ENCODE measurements around the gene CCNG1. TPM values are rescaled to one million over a fixed set of nuclear protein-coding genes. Genes with fewer than 3 reads are reported as not detected.
"Not testable (repeated sequence)": the region's sequence is repeated elsewhere in the genome, so short reads cannot be mapped to it uniquely, and the experiment has no call there.

Gene CCNG1, protein sequence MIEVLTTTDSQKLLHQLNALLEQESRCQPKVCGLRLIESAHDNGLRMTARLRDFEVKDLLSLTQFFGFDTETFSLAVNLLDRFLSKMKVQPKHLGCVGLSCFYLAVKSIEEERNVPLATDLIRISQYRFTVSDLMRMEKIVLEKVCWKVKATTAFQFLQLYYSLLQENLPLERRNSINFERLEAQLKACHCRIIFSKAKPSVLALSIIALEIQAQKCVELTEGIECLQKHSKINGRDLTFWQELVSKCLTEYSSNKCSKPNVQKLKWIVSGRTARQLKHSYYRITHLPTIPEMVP
- total RNA-seq (100 to 1,000 TPM; 120 to 162 TPM), polyA plus RNA-seq (ENCODE audit: insufficient read length in 2 of 2) (10 to 100 TPM; 71.7 to 72.6 TPM)
- long read RNA-seq, donor 1, transcript CCNG1-201 (7 exons, 2,458 nt): major isoform, 20 of 23 reads
- long read RNA-seq, donor 1, partial matches to known transcripts: 0 of 23 reads
- long read RNA-seq, donor 1, other reads (novel, unspliced or antisense): 0 of 23 reads
- long read RNA-seq, donor 2, transcript CCNG1-201 (7 exons, 2,458 nt): major isoform, 9 of 12 reads
- long read RNA-seq, donor 2, partial matches to known transcripts: 0 of 12 reads
- long read RNA-seq, donor 2, other reads (novel, unspliced or antisense): 0 of 12 reads
- long read RNA-seq, donor 3, transcript CCNG1-201 (7 exons, 2,458 nt): major isoform, 6 of 10 reads
- long read RNA-seq, donor 3, partial matches to known transcripts: 0 of 10 reads
- long read RNA-seq, donor 3, other reads (novel, unspliced or antisense): 0 of 10 reads
- long read RNA-seq, donor 4, transcript CCNG1-201 (7 exons, 2,458 nt): major isoform, 16 of 28 reads
- long read RNA-seq, donor 4, partial matches to known transcripts: 5 of 28 reads
- long read RNA-seq, donor 4, other reads (novel, unspliced or antisense): 0 of 28 reads

DNA sequence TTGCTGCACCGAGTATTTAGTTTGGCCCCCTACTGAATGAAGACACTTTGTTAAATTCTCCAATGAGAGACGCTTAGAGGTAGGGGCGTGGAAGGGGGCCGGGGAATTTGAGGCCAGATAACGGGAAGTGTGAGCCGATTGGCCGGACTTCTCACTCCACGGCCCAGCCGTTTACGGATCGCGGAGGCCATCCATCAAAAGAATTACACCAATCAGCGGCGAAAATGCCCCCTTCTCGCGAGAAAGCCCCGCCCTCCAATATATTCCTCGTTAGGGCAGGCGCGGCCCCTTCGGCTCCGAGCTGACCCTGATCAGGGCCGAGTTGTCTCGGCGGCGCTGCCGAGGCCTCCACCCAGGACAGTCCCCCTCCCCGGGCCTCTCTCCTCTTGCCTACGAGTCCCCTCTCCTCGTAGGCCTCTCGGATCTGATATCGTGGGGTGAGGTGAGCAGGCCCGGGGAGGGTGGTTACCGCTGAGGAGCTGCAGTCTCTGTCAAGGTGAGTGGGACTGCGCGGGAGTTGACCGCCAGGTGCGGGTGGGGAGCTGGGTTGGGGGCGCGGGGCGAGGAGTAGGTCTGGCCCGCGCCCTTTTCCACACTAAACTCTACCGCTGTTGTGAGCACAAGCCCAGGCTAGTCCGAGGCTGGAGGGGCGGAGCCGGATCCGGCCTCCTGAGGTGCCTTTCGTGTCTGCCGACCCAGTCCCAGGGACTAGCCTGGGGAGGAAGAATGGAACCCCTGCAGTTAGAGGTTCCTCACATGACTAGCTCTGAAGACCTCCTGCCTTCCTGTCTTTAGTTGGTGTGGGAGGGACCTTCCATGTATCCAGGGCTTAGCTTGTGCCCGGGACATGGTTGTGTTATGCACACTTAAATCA lies at the start of gene CCNG1:
Gene CCNG1 (plus strand): TSS at position 287 of the 874 bp plus-strand sequence. CDS start 1,662 bp downstream, outside the sequence.
- no peaks in the 10 kb centered on the region for H3K36me3 ChIP-seq (ENCODE audit: control insufficient read depth, insufficient read depth, low read length)
- peak; percentile 86 to 98 (median 90) for DNase-seq (ENCODE audit: low read depth in 4 of 6, low spot score in 6 of 6)
- H3K4me3 ChIP-seq (ENCODE audit: low read depth, low read length): peak within 1 kb of the TSS; percentile 99
- H3K4me1 ChIP-seq (ENCODE audit: control insufficient read depth, insufficient read depth, low read length): peaks cover 13% of the 10 kb centered on the region
- H3K27ac ChIP-seq (ENCODE audit: low read depth, low read length): peak within 1 kb of the TSS; percentile 90
- no peaks in the 10 kb centered on the region for H3K27me3 ChIP-seq (ENCODE audit: control insufficient read depth, insufficient read depth, low read length)
- WGBS (ENCODE audit: insufficient coverage): under 1% methylated on average over 35 of the region's 51 CpGs
- H3K9me3 ChIP-seq (ENCODE audit: control insufficient read depth, insufficient read depth, low read length): no peaks in the 10 kb centered on the region

DNA sequence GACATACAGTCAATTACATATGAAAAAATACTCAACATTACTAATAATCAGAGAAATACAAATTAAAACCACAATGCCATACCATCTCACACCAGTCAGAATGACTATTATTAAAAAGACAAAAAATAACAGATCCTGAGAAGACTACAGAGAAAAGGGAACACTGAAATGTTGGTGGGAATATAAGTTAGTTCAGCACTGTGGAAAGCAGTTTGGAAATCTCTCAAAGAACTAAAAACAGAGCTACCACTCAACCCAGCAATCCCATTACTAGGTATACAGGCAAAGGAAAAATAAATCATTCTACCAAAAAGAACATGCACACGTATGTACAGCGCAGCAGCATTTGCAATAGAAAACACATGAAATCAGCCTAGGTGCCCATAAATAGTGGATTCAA lies 41.6 kb upstream of the CCNG1 start:
- H3K27ac ChIP-seq (ENCODE audit: low read depth, low read length): no peak overlapping the region
- no CpG with 5 or more reads among the region's 2 CpGs for WGBS (ENCODE audit: insufficient coverage)
- no peaks in the 10 kb centered on the region for H3K36me3 ChIP-seq (ENCODE audit: control insufficient read depth, insufficient read depth, low read length)
- no peak for DNase-seq (ENCODE audit: low read depth in 4 of 6, low spot score in 6 of 6)
- no peaks in the 10 kb centered on the region for H3K27me3 ChIP-seq (ENCODE audit: control insufficient read depth, insufficient read depth, low read length)
- no peak overlapping the region for H3K4me3 ChIP-seq (ENCODE audit: low read depth, low read length)
- no peaks in the 10 kb centered on the region for H3K4me1 ChIP-seq (ENCODE audit: control insufficient read depth, insufficient read depth, low read length)
- H3K9me3 ChIP-seq (ENCODE audit: control insufficient read depth, insufficient read depth, low read length): no peaks in the 10 kb centered on the region

DNA sequence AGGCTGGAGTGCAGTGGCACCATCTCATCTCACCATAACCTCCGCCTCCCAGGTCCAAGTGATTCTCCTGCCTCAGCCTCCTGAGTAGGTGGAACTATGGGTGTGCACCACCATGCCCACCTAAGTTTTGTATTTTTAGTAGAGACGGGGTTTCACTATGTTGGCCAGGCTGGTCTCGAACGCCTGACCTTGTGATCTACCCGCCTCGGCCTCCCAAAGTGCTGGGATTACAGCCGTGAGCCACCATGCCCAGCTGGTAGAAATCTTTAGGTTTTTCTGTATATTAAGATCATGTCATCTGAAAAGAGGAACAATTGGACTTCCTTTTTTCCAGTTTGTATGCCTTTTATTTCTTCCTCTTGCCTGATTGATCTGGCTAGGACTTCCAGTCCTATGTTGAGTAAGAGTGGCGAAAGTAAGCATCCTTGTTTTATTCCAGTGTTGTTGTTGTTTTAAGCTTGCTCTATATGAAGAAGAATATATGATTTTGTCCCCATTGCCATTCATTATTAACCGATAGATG lies 40.5 kb upstream of the CCNG1 start:
- H3K4me1 ChIP-seq (ENCODE audit: control insufficient read depth, insufficient read depth, low read length); H3K27ac ChIP-seq (ENCODE audit: low read depth, low read length); H3K27me3 ChIP-seq (ENCODE audit: control insufficient read depth, insufficient read depth, low read length); H3K9me3 ChIP-seq (ENCODE audit: control insufficient read depth, insufficient read depth, low read length); H3K36me3 ChIP-seq (ENCODE audit: control insufficient read depth, insufficient read depth, low read length); DNase-seq (ENCODE audit: low read depth in 4 of 6, low spot score in 6 of 6); H3K4me3 ChIP-seq (ENCODE audit: low read depth, low read length): not testable (repeated sequence)
- 89% methylated on average over 6 of the region's 9 CpGs for WGBS (ENCODE audit: insufficient coverage)

DNA sequence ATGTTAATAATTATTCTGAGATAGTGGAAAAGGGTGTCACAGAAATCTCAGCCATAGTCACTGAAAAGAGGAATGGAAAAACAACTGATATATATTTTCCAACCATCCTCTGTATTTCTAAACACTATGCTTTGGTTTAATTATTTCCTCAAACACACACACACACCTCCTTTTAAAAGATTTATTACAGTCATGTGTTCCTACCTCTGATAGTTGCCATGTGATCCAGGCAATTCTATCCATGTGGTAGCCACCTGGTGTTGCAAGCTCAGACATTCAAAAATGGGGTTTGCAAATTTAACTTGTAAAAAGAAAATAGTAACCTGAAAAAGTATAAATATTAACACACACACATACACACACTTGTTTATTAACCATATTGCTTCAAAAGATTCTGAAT lies 40.0 kb upstream of the CCNG1 start:
- DNase-seq (ENCODE audit: low read depth in 4 of 6, low spot score in 6 of 6): no peak
- H3K4me3 ChIP-seq (ENCODE audit: low read depth, low read length): no peak overlapping the region
- H3K36me3 ChIP-seq (ENCODE audit: control insufficient read depth, insufficient read depth, low read length): no peaks in the 10 kb centered on the region
- no peaks in the 10 kb centered on the region for H3K27me3 ChIP-seq (ENCODE audit: control insufficient read depth, insufficient read depth, low read length)
- H3K27ac ChIP-seq (ENCODE audit: low read depth, low read length): no peak overlapping the region
- H3K4me1 ChIP-seq (ENCODE audit: control insufficient read depth, insufficient read depth, low read length): no peaks in the 10 kb centered on the region
- no peaks in the 10 kb centered on the region for H3K9me3 ChIP-seq (ENCODE audit: control insufficient read depth, insufficient read depth, low read length)

DNA sequence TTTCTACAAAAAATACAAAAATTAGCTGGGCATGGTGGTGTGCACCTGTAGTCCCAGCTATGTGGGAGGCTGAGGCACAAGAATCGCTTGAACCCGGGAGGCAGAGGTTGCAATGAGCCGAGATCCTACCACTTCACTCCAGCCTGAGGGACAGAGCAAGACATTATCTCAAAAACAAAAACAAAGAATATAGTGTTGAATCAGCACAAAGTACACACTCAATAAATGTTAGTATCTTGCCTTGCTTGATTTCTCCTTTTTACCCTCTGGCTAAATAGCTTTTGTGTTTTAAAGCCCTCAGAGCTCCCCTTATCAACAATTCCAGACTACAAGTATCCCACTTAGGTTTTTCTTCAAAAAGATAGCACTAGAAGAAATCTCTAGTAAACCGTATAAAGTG lies 37.5 kb upstream of the CCNG1 start:
- WGBS (ENCODE audit: insufficient coverage): no CpG with 5 or more reads among the region's 4 CpGs
- Histone ChIP-seq H3K36me3 (ENCODE audit: control insufficient read depth, insufficient read depth, low read length) (no peaks in the 10 kb centered on the region), H3K27ac (ENCODE audit: low read depth, low read length) (no peak overlapping the region), H3K9me3 (ENCODE audit: control insufficient read depth, insufficient read depth, low read length) (no peaks in the 10 kb centered on the region), H3K4me1 (ENCODE audit: control insufficient read depth, insufficient read depth, low read length) (no peaks in the 10 kb centered on the region), H3K27me3 (ENCODE audit: control insufficient read depth, insufficient read depth, low read length) (no peaks in the 10 kb centered on the region), H3K4me3 (ENCODE audit: low read depth, low read length) (no peak overlapping the region)
- DNase-seq (ENCODE audit: low read depth in 4 of 6, low spot score in 6 of 6): no peak

DNA sequence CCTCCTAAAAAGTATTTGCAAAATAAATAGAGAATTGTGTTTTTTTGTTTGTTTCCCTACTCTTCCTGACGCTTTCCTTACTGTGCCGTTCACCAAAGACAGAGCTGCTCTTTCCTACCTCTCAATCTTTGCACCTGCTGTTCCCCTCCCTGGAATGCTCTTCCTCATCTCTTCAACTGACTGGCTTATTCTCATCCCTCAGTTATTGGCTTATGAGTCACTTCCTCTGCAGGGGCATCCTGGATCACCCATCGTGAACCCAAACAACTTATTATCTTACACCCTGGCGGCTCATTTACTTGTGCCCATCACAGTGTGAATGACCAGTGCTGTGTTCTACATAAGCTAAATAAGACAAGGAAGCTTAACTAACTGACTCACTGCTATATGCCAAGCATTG lies 36.1 kb upstream of the CCNG1 start:
- no peak for DNase-seq (ENCODE audit: low read depth in 4 of 6, low spot score in 6 of 6)
- WGBS (ENCODE audit: insufficient coverage): 69% methylated on average over 2 of the region's 4 CpGs
- Histone ChIP-seq H3K4me3 (ENCODE audit: low read depth, low read length) (no peak overlapping the region), H3K36me3 (ENCODE audit: control insufficient read depth, insufficient read depth, low read length) (no peaks in the 10 kb centered on the region), H3K27me3 (ENCODE audit: control insufficient read depth, insufficient read depth, low read length) (no peaks in the 10 kb centered on the region), H3K27ac (ENCODE audit: low read depth, low read length) (no peak overlapping the region), H3K4me1 (ENCODE audit: control insufficient read depth, insufficient read depth, low read length) (no peaks in the 10 kb centered on the region), H3K9me3 (ENCODE audit: control insufficient read depth, insufficient read depth, low read length) (no peaks in the 10 kb centered on the region)

DNA sequence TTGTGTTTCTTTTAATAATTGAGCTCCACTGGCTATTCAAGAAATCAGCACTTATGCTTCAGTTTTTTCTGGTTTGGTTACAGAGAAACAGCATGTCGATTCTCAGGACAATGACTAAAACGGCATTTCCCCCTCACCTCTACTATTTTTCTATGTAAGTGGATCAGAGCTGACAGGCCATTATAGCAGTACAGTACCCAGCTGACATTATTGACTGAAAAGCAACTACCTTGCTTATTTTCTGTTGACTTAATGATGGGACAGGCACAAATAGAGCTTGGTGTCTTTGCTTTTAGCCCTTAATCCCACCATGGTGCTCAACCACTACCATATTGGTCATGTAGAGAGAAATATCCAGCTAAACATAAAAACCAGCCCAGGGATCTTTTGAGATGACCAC lies 35.4 kb upstream of the CCNG1 start:
- Histone ChIP-seq H3K27ac (ENCODE audit: low read depth, low read length) (no peak overlapping the region), H3K9me3 (ENCODE audit: control insufficient read depth, insufficient read depth, low read length) (no peaks in the 10 kb centered on the region), H3K4me1 (ENCODE audit: control insufficient read depth, insufficient read depth, low read length) (no peaks in the 10 kb centered on the region), H3K36me3 (ENCODE audit: control insufficient read depth, insufficient read depth, low read length) (no peaks in the 10 kb centered on the region), H3K4me3 (ENCODE audit: low read depth, low read length) (no peak overlapping the region), H3K27me3 (ENCODE audit: control insufficient read depth, insufficient read depth, low read length) (no peaks in the 10 kb centered on the region)
- no peak for DNase-seq (ENCODE audit: low read depth in 4 of 6, low spot score in 6 of 6)
- no CpG with 5 or more reads among the region's 2 CpGs for WGBS (ENCODE audit: insufficient coverage)

DNA sequence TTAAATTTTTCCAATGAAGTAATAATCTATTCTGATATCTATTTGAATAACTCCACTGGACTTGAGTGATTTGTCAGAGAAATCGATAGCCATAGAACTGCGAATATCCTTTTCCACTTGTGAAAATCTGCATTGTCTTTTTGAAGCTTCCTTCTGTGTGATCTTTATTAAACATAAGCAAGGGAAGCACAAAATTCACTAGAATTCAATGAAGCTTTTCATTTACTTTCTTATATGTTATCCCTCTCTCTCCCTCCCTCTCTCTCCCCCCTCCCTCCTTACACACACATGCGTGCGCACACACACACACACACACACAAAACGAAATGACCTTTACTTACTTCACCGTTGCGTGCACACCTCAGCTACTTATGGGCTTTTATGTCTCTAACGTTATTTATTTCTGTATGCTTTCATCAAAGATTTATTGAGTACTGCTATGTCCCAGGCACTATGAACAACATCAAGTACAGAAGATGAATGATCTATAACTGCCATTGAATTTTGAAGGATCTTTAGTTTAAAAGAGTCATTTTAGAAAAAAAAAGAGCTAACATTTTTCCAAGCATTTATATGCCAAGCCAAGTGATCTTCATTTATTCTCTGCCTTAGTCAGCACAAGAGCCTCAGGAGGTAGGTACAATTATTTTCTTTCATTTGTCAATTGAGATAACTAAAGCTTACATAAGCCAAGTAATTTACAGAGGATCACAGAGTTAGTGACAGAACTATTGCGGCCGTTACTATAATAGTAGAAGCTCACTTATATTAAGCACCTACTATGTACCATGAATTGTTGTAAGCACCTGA lies 32.8 kb upstream of the CCNG1 start:
- Histone ChIP-seq H3K27ac (ENCODE audit: low read depth, low read length) (no peak overlapping the region), H3K36me3 (ENCODE audit: control insufficient read depth, insufficient read depth, low read length) (no peaks in the 10 kb centered on the region), H3K27me3 (ENCODE audit: control insufficient read depth, insufficient read depth, low read length) (no peaks in the 10 kb centered on the region), H3K4me1 (ENCODE audit: control insufficient read depth, insufficient read depth, low read length) (no peaks in the 10 kb centered on the region), H3K4me3 (ENCODE audit: low read depth, low read length) (no peak overlapping the region), H3K9me3 (ENCODE audit: control insufficient read depth, insufficient read depth, low read length) (no peaks in the 10 kb centered on the region)
- DNase-seq (ENCODE audit: low read depth in 4 of 6, low spot score in 6 of 6): peak in 1 of 6 donors; percentile 39
- WGBS (ENCODE audit: insufficient coverage): no CpG with 5 or more reads among the region's 10 CpGs

All from spinal cord (tissue), 10 donors.